Activated T-cell treated with anti-CD3 and anti-CD28 coated beads, Interleukin-2, amount 50 U/mL, for 24 hours (primary cell): ENCODE data around the gene EDN3.

Source experiments
- DNase-seq: peaks from one replicate; pipeline ENCODE4 v3.0.0-alpha.2; 2020
- H3K27ac Mint-ChIP-seq: 2 replicates; pipeline ENCODE4 v1.8.0; 2020; ENCODE audit warnings: mild to moderate bottlenecking, mixed read lengths
- H3K27me3 Mint-ChIP-seq: 2 replicates; pipeline ENCODE4 v1.8.0; 2020; ENCODE audit warnings: mixed read lengths
- H3K36me3 Mint-ChIP-seq: 2 replicates; pipeline ENCODE4 v1.8.0; 2020; ENCODE audit warnings: low read depth, mixed read lengths
- H3K4me1 Mint-ChIP-seq: 2 replicates; pipeline ENCODE4 v1.8.0; 2020; ENCODE audit warnings: low read depth, mixed read lengths
- H3K4me3 Mint-ChIP-seq: 2 replicates; pipeline ENCODE4 v1.8.0; 2020; ENCODE audit warnings: mild to moderate bottlenecking, moderate library complexity, mixed read lengths
- H3K9me3 Mint-ChIP-seq: 2 replicates; pipeline ENCODE4 v1.8.0; 2020; ENCODE audit warnings: mixed read lengths

The EDN3 gene

GRCh38 chr20:59291740-59292383, 8.5 kb upstream of the EDN3 start:
- Mint-ChIP-seq H3K4me3 (no peak overlapping the region), H3K9me3 (no peaks in the 10 kb centered on the region), H3K27ac (no peak overlapping the region), H3K36me3 (no peaks in the 10 kb centered on the region), H3K4me1 (peaks cover 2% of the 10 kb centered on the region), H3K27me3 (peaks cover 17% of the 10 kb centered on the region)
- DNase-seq: no peak

GRCh38 chr20:59295531-59295930, 4.9 kb upstream of the EDN3 start:
- Mint-ChIP-seq H3K27me3 (peaks cover 49% of the 10 kb centered on the region), H3K27ac (no peak overlapping the region), H3K9me3 (no peaks in the 10 kb centered on the region), H3K4me3 (no peak overlapping the region), H3K36me3 (no peaks in the 10 kb centered on the region), H3K4me1 (peaks cover 2% of the 10 kb centered on the region)
- DNase-seq: no peak

GRCh38 chr20:59297686-59298085, 2.7 kb upstream of the EDN3 start:
- no peak overlapping the region for H3K27ac Mint-ChIP-seq
- peaks cover 64% of the 10 kb centered on the region for H3K27me3 Mint-ChIP-seq

GRCh38 chr20:59299945-59300332, 472 bp upstream of the EDN3 start:
- Mint-ChIP-seq H3K27me3 (peaks cover 74% of the 10 kb centered on the region), H3K27ac (no peak overlapping the region), H3K36me3 (no peaks in the 10 kb centered on the region), H3K4me3 (no peak overlapping the region), H3K9me3 (no peaks in the 10 kb centered on the region), H3K4me1 (peaks cover 2% of the 10 kb centered on the region)
- DNase-seq: no peak

More at GRCh38 chr20:59297686-59298085, 2.7 kb upstream of the EDN3 start:
- DNase-seq: no peak
- Mint-ChIP-seq H3K4me3 (no peak overlapping the region), H3K4me1 (peaks cover 4% of the 10 kb centered on the region), H3K36me3 (no peaks in the 10 kb centered on the region), H3K9me3 (no peaks in the 10 kb centered on the region)

- H3K4me3 Mint-ChIP-seq: no peak overlapping the region
- no peaks in the 10 kb centered on the region for H3K9me3 Mint-ChIP-seq
- no peak for DNase-seq
- peaks cover 71% of the 10 kb centered on the region for H3K27me3 Mint-ChIP-seq
- H3K4me1 Mint-ChIP-seq: peaks cover 2% of the 10 kb centered on the region
- no peak overlapping the region for H3K27ac Mint-ChIP-seq
- H3K36me3 Mint-ChIP-seq: no peaks in the 10 kb centered on the region
These were observed 1.1 kb downstream of the EDN3 start for GRCh38 chr20:59301343-59302007.

GRCh38 chr20:59305908-59306655, 5.7 kb downstream of the EDN3 start:
- H3K4me1 Mint-ChIP-seq: no peaks in the 10 kb centered on the region
- H3K9me3 Mint-ChIP-seq: no peaks in the 10 kb centered on the region
- H3K27ac Mint-ChIP-seq: no peak overlapping the region
- no peak for DNase-seq
- no peaks in the 10 kb centered on the region for H3K36me3 Mint-ChIP-seq
- H3K4me3 Mint-ChIP-seq: no peak overlapping the region
- peaks cover 35% of the 10 kb centered on the region for H3K27me3 Mint-ChIP-seq

GRCh38 chr20:59307270-59307669, 6.9 kb downstream of the EDN3 start:
- no peak overlapping the region for H3K27ac Mint-ChIP-seq
- peaks cover 25% of the 10 kb centered on the region for H3K27me3 Mint-ChIP-seq
- H3K4me1 Mint-ChIP-seq: no peaks in the 10 kb centered on the region
- DNase-seq: no peak
- no peak overlapping the region for H3K4me3 Mint-ChIP-seq
- H3K36me3 Mint-ChIP-seq: no peaks in the 10 kb centered on the region
- H3K9me3 Mint-ChIP-seq: no peaks in the 10 kb centered on the region

- Mint-ChIP-seq H3K4me3 (no peak overlapping the region), H3K36me3 (no peaks in the 10 kb centered on the region), H3K27me3 (peaks cover 12% of the 10 kb centered on the region), H3K4me1 (no peaks in the 10 kb centered on the region), H3K9me3 (no peaks in the 10 kb centered on the region), H3K27ac (no peak overlapping the region)
- no peak for DNase-seq
These were observed 8.2 kb downstream of the EDN3 start for GRCh38 chr20:59308493-59309201.

- Mint-ChIP-seq H3K27ac (no peak overlapping the region), H3K36me3 (no peaks in the 10 kb centered on the region), H3K27me3 (peaks cover 8% of the 10 kb centered on the region), H3K9me3 (no peaks in the 10 kb centered on the region), H3K4me1 (no peaks in the 10 kb centered on the region), H3K4me3 (no peak overlapping the region)
- no peak for DNase-seq
These were observed 8.8 kb downstream of the EDN3 start for GRCh38 chr20:59309218-59309617.

- no peaks in the 10 kb centered on the region for H3K9me3 Mint-ChIP-seq
- H3K27me3 Mint-ChIP-seq: no peaks in the 10 kb centered on the region
- no peaks in the 10 kb centered on the region for H3K4me1 Mint-ChIP-seq
- no peaks in the 10 kb centered on the region for H3K36me3 Mint-ChIP-seq
- no peak for DNase-seq
- H3K4me3 Mint-ChIP-seq: no peak overlapping the region
- H3K27ac Mint-ChIP-seq: no peak overlapping the region
These were observed 14.6 kb downstream of the EDN3 start for GRCh38 chr20:59314997-59315396.

GRCh38 chr20:59316911-59317731, 16.7 kb downstream of the EDN3 start:
- Mint-ChIP-seq H3K4me3 (no peak overlapping the region), H3K36me3 (no peaks in the 10 kb centered on the region), H3K27ac (no peak overlapping the region), H3K9me3 (no peaks in the 10 kb centered on the region), H3K4me1 (no peaks in the 10 kb centered on the region), H3K27me3 (no peaks in the 10 kb centered on the region)
- DNase-seq: no peak

GRCh38 chr20:59318201-59318790, 17.9 kb downstream of the EDN3 start:
- no peaks in the 10 kb centered on the region for H3K27me3 Mint-ChIP-seq
- H3K4me1 Mint-ChIP-seq: no peaks in the 10 kb centered on the region
- no peak for DNase-seq
- H3K36me3 Mint-ChIP-seq: no peaks in the 10 kb centered on the region
- no peak overlapping the region for H3K27ac Mint-ChIP-seq
- H3K9me3 Mint-ChIP-seq: no peaks in the 10 kb centered on the region
- no peak overlapping the region for H3K4me3 Mint-ChIP-seq

- Mint-ChIP-seq H3K4me3 (no peak overlapping the region), H3K27ac (no peak overlapping the region), H3K27me3 (no peaks in the 10 kb centered on the region), H3K4me1 (no peaks in the 10 kb centered on the region), H3K9me3 (no peaks in the 10 kb centered on the region), H3K36me3 (no peaks in the 10 kb centered on the region)
- DNase-seq: no peak
These were observed 18.4 kb downstream of the EDN3 start for GRCh38 chr20:59318803-59319202.

- no peaks in the 10 kb centered on the region for H3K9me3 Mint-ChIP-seq
- no peak for DNase-seq
These were observed 20.0 kb downstream of the EDN3 start for GRCh38 chr20:59320426-59320825.

More at GRCh38 chr20:59320426-59320825, 20.0 kb downstream of the EDN3 start:
- Mint-ChIP-seq H3K4me3 (no peak overlapping the region), H3K27me3 (no peaks in the 10 kb centered on the region), H3K36me3 (no peaks in the 10 kb centered on the region), H3K4me1 (no peaks in the 10 kb centered on the region), H3K27ac (no peak overlapping the region)
